Measurements from ENCODE around the gene MTF1.

DNA sequence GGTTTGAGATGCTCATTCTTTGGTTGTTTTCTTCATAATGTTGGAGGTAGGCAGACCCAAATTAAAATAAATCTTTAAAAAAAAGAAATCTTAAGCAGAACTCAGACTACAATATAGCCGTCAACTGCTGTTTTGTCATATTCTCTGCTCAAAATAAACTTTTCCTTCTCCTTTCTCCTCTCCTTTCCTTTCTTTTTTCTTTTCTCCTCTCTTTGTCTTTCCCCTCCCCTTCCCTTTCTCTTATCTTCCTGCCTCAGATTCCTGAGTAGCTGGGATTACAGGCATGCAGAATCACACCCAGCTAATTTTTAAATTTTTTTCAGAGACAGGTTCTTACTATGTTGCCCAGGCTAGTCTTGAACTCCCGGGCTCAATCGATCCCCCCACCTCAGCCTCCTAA is 24.8 kb upstream of the MTF1 start:
- TF ChIP-seq, protein P1, sequence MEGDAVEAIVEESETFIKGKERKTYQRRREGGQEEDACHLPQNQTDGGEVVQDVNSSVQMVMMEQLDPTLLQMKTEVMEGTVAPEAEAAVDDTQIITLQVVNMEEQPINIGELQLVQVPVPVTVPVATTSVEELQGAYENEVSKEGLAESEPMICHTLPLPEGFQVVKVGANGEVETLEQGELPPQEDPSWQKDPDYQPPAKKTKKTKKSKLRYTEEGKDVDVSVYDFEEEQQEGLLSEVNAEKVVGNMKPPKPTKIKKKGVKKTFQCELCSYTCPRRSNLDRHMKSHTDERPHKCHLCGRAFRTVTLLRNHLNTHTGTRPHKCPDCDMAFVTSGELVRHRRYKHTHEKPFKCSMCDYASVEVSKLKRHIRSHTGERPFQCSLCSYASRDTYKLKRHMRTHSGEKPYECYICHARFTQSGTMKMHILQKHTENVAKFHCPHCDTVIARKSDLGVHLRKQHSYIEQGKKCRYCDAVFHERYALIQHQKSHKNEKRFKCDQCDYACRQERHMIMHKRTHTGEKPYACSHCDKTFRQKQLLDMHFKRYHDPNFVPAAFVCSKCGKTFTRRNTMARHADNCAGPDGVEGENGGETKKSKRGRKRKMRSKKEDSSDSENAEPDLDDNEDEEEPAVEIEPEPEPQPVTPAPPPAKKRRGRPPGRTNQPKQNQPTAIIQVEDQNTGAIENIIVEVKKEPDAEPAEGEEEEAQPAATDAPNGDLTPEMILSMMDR (conservative IDR thresholded peaks at IDR 0.05) = no peak
- no peak for TF ChIP-seq ZFX (IDR thresholded peaks at IDR 0.05)

Data from C4-2B (cell line).